SU-DHL-6 (cell line): Measurements from ENCODE around the gene HMG20A.

Experiments
- H2AFZ ChIP-seq: fragments of 200-600 bp; sonication (generic); 2 replicates; pipeline ENCODE4 v1.6.1; 2014; ENCODE audit warnings: low read depth, mild to moderate bottlenecking, moderate library complexity, mixed read lengths, antibody characterized with exemption, low read length; ENCODE audit not compliant: severe bottlenecking
- H3F3A ChIP-seq: fragments of 200-600 bp; shearing (Covaris generic); 2 replicates; pipeline ENCODE4 v1.6.0; 2016; ENCODE audit warnings: antibody characterized with exemption, mild to moderate bottlenecking; ENCODE audit not compliant: insufficient read depth
- H3K27ac ChIP-seq: fragments of 200-600 bp; sonication (generic); 2 replicates; pipeline ENCODE4 v1.5.1; 2016; ENCODE audit warnings: low read depth, mild to moderate bottlenecking, low read length, moderate library complexity, mixed read lengths
- H3K27me3 ChIP-seq: fragments of 200-600 bp; sonication (generic), shearing (Covaris generic); 2 replicates; pipeline ENCODE4 v1.6.0; 2014; ENCODE audit warnings: mild to moderate bottlenecking, low read length
- H3K36me3 ChIP-seq: fragments of 200-600 bp; sonication (generic); 2 replicates; pipeline ENCODE4 v1.6.1; 2014; ENCODE audit warnings: mild to moderate bottlenecking, low read length, mixed read lengths
- H3K4me2 ChIP-seq: fragments of 300-600, 200-600 bp; shearing (Covaris generic), sonication (generic); 2 replicates; pipeline ENCODE4 v1.6.0; 2014; ENCODE audit warnings: low read length, low read depth, mild to moderate bottlenecking; ENCODE audit not compliant: poor library complexity, severe bottlenecking
- H3K4me3 ChIP-seq: fragments of 200-600 bp; sonication (generic); 2 replicates; pipeline ENCODE4 v1.5.1; 2014; ENCODE audit warnings: antibody characterized with exemption, low read length, mild to moderate bottlenecking, mixed read lengths; ENCODE audit not compliant: insufficient read depth, poor library complexity, severe bottlenecking
- H3K79me2 ChIP-seq: fragments of 200-600 bp; sonication (generic); 2 replicates; pipeline ENCODE4 v1.6.1; 2014; ENCODE audit warnings: mild to moderate bottlenecking, low read length, moderate library complexity; ENCODE audit not compliant: insufficient read depth
- H3K9ac ChIP-seq: fragments of 200-600 bp; sonication (generic); 2 replicates; pipeline ENCODE4 v1.7.0; 2014; ENCODE audit warnings: mild to moderate bottlenecking, low read length
- H3K9me2 ChIP-seq: fragments of 200-600 bp; sonication (generic); replicated peaks from 2 replicates; pipeline ENCODE4 v1.6.1; 2014; ENCODE audit warnings: low read length; ENCODE audit not compliant: insufficient read depth
- H3K9me3 ChIP-seq: fragments of 200-600 bp; sonication (generic); 2 replicates; pipeline ENCODE4 v1.6.1; 2014; ENCODE audit warnings: low read length, mixed read lengths; ENCODE audit not compliant: insufficient read depth
- H4K20me1 ChIP-seq: fragments of 200-600 bp; sonication (generic); 2 replicates; pipeline ENCODE4 v1.6.1; 2014; ENCODE audit warnings: low read depth, mild to moderate bottlenecking, antibody characterized with exemption, low read length, moderate library complexity, mixed read lengths
- CTCF ChIP-seq: fragments of 200-600 bp; sonication (generic); IDR thresholded peaks from one replicate; pipeline ENCODE4 v1.5.1; 2017; ENCODE audit warnings: antibody characterized with exemption, mild to moderate bottlenecking, low read length, moderate library complexity; ENCODE audit not compliant: insufficient read depth, poor library complexity, severe bottlenecking
- EZH2phosphoT487 ChIP-seq: fragments of 200-600 bp; sonication (generic), shearing (Covaris generic); conservative IDR thresholded peaks from 2 replicates; pipeline ENCODE4 v1.6.1; 2018; ENCODE audit warnings: mild to moderate bottlenecking, antibody characterized with exemption, low read length, moderate library complexity, mixed read lengths

The HMG20A gene

GRCh38 chr15:77420610-77421369 is at the start of gene HMG20A:
Gene HMG20A, plus strand, starts transcription at chr15:77420888. Its CDS starts 37,520 bp downstream, at chr15:77458408.
- Histone ChIP-seq H3F3A (peaks cover 14% of the 10 kb centered on the region), H3K4me3 (peak within 1 kb of the TSS; percentile 89), H4K20me1 (peaks cover 7% of the 10 kb centered on the region; the same call in 1 of the 2 replicates), H3K27me3 (no peaks in the 10 kb centered on the region), H3K9me2 (no peaks in the 10 kb centered on the region), H3K9ac (peak within 1 kb of the TSS; percentile 81), H3K79me2 (peaks cover 55% of the 10 kb centered on the region), H3K36me3 (no peaks in the 10 kb centered on the region; the same call in 1 of the 2 replicates), H2AFZ (peak within 1 kb of the TSS; percentile 83), H3K9me3 (no peaks in the 10 kb centered on the region), H3K27ac (peak within 1 kb of the TSS; percentile 86), H3K4me2 (peak within 1 kb of the TSS; percentile 90)
- TF ChIP-seq CTCF (no peak), EZH2phosphoT487 (no peak)

- Histone ChIP-seq H3K79me2 (no peaks in the 10 kb centered on the region), H3K27me3 (no peaks in the 10 kb centered on the region), H3K4me2 (no peak overlapping the region), H4K20me1 (peaks cover 7% of the 10 kb centered on the region; the same call in 1 of the 2 replicates), H3K36me3 (no peaks in the 10 kb centered on the region), H3F3A (no peaks in the 10 kb centered on the region), H3K4me3 (no peak overlapping the region), H3K27ac (no peak overlapping the region), H3K9me2 (no peaks in the 10 kb centered on the region), H3K9ac (no peak overlapping the region), H3K9me3 (no peaks in the 10 kb centered on the region), H2AFZ (no peak overlapping the region)
- no peak for TF ChIP-seq CTCF
- TF ChIP-seq EZH2phosphoT487, result no peak
Observed at GRCh38 chr15:77371850-77372563, 48.7 kb upstream of the HMG20A start.

- Histone ChIP-seq H3K79me2 (no peaks in the 10 kb centered on the region), H3K27ac (no peak overlapping the region), H3K27me3 (no peaks in the 10 kb centered on the region), H3K4me2 (no peak overlapping the region), H2AFZ (no peak overlapping the region), H3K9me2 (no peaks in the 10 kb centered on the region), H3F3A (no peaks in the 10 kb centered on the region), H3K9me3 (no peaks in the 10 kb centered on the region), H3K9ac (no peak overlapping the region), H3K4me3 (no peak overlapping the region), H4K20me1 (peaks cover 4% of the 10 kb centered on the region; the same call in 1 of the 2 replicates), H3K36me3 (no peaks in the 10 kb centered on the region)
- TF ChIP-seq EZH2phosphoT487 (no peak), CTCF (no peak)
Observed at GRCh38 chr15:77373441-77373840, 47.2 kb upstream of the HMG20A start.
